Measurements from ENCODE around the gene ZNF283. TPM values are rescaled to one million over a fixed set of nuclear protein-coding genes. Genes with fewer than 3 reads are reported as not detected.

ZNF283 gene
- total and polyA plus RNA-seq, 2 of the 13 experiments (the other 11 are each of a cell fraction or from before 2014, with no cell fraction given) = 2.0 to 11.1 TPM

GRCh38 chr19:43789029-43789428 is 38.1 kb upstream of the ZNF283 start (continued):
- no peak for TF ChIP-seq HNF1A (IDR thresholded peaks at IDR 0.05; ENCODE audit: low read depth)
- TF ChIP-seq HNF1A (CRISPR knock-in tag; IDR thresholded peaks at IDR 0.05; ENCODE audit: borderline replicate concordance) = no peak
- TF ChIP-seq ZNF34 (CRISPR knock-in tag; IDR thresholded peaks at IDR 0.05; ENCODE audit: borderline replicate concordance) = no peak
- TF ChIP-seq FOXM1 (CRISPR knock-in tag; IDR thresholded peaks at IDR 0.05) = no peak
- TF ChIP-seq REST (IDR thresholded peaks at IDR 0.05; ENCODE audit: borderline replicate concordance in 1 of 2, low read depth in 1 of 2, low read length in 2 of 2) = peak; percentile 74 to 96
- TF ChIP-seq GTF2F1 (IDR thresholded peaks at IDR 0.05; ENCODE audit: low read length) = no peak
- peak; percentile 69; the same call in 1 of the 2 replicates for TF ChIP-seq ZNF12 (CRISPR knock-in tag; IDR thresholded peaks at IDR 0.05)
- TF ChIP-seq GATA4 (IDR thresholded peaks at IDR 0.05; ENCODE audit: borderline replicate concordance, low read depth) = no peak
- TF ChIP-seq LCORL (IDR thresholded peaks at IDR 0.05) = no peak
- no peak for TF ChIP-seq LCORL (CRISPR knock-in tag; IDR thresholded peaks at IDR 0.05)
- 0 out of 2 replicates have a peak, but pooled peaks have one; percentile 31 for TF ChIP-seq BCL6 (CRISPR knock-in tag; IDR thresholded peaks at IDR 0.05)
- 0 out of 2 replicates have a peak, but pooled peaks have one; percentile 29 for TF ChIP-seq NFE2 (CRISPR knock-in tag; IDR thresholded peaks at IDR 0.05)
- no peak for TF ChIP-seq NCOA5 (CRISPR knock-in tag; IDR thresholded peaks at IDR 0.05)
- peak; percentile 69; the same call in 1 of the 2 replicates for TF ChIP-seq SP140L (CRISPR knock-in tag; IDR thresholded peaks at IDR 0.05; ENCODE audit: borderline replicate concordance)
- no peak for TF ChIP-seq RCOR2 (CRISPR knock-in tag; IDR thresholded peaks at IDR 0.05)
- TF ChIP-seq CBX1 (IDR thresholded peaks at IDR 0.05; ENCODE audit: low read depth) = no peak
- TF ChIP-seq YEATS4 (CRISPR knock-in tag; IDR thresholded peaks at IDR 0.05; ENCODE audit: borderline replicate concordance) = no peak
- no peak for TF ChIP-seq RAD21 (CRISPR knock-in tag; IDR thresholded peaks at IDR 0.05)
- TF ChIP-seq ZBTB44 (CRISPR knock-in tag; IDR thresholded peaks at IDR 0.05) = peak; percentile 95; the same call in 1 of the 2 replicates
- TF ChIP-seq ZNF160 (CRISPR knock-in tag; IDR thresholded peaks at IDR 0.05) = no peak
- no peak for TF ChIP-seq NR2F2 (IDR thresholded peaks at IDR 0.05; ENCODE audit: borderline replicate concordance, low read depth)
- TF ChIP-seq ZNF580 (CRISPR knock-in tag; IDR thresholded peaks at IDR 0.05; ENCODE audit: borderline replicate concordance, low read depth) = peak; percentile 70; the same call in 1 of the 2 replicates
- TF ChIP-seq MED13 (CRISPR knock-in tag; IDR thresholded peaks at IDR 0.05) = no peak
- TF ChIP-seq ZNF883 (CRISPR knock-in tag; IDR thresholded peaks at IDR 0.05; ENCODE audit: not compliant biosample characterization) = no peak

Data from HepG2 (cell line).